NOMO-1 treated with dmso at 0.1 percent for 144 hours (cell line): ENCODE data around the gene RORC.
"Not testable (repeated sequence)": the region's sequence is repeated elsewhere in the genome, so short reads cannot be mapped to it uniquely, and the experiment has no call there.

Experiments used
- DNase-seq: peaks from one replicate; lab custom pipeline; 2025; ENCODE audit not compliant: unreplicated experiment; lab: John Stamatoyannopoulos, UW

The RORC gene

DNA sequence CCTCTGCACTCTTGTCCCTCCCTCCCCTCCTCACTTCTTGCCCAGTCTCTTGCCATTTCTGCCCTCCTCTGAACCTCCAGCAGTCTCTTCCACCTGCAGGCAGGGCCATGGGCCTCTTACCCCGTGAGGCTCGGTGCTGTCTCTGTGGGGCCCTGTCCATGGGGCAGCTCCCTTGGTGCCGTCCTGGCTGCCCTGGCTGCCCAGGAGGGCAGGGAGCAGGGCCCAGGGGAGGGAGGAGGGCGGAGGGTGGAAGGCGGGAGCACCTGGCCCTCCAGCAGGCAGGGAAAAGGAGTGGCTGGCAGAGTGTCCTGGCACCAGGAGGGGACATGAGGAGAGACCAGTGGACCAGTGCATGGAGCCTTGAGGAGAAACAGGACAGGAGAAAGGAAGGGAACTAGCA lies at the start of gene RORC:
TSS of gene RORC (minus strand) at position 198 of the 400 bp plus-strand sequence. CDS start at position 160, 38 bp downstream.
- no peak for DNase-seq

DNA sequence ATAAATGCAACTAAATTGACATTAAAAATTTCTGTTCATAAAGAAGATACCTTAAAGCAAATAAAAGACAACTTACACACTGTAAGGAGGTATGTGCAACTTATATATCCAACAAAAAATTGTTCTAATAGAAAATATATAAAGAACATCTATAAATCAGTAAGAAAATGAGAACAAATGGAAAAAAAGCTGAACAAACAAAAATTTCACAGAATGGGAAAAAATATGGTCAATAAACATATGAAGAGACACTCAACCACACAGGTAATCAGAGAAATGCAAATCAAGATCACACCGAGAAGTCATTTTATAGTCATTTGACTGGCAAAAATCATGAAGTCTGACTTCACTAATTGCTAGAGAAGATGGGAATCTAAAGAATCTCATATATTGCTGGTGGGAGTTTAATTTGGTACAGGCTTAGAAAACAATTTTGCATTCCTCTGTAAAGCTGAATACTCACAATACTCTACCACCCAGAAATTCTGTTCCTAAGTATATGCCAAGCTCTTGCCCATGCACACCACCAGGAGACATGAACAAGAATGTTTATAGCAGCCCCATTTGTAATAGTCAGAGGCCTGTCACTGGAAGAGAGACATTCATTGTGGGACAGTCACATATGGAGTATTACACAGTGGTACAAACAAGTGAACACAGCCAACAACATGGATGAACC lies 44.0 kb upstream of the RORC start:
- no peak for DNase-seq

DNA sequence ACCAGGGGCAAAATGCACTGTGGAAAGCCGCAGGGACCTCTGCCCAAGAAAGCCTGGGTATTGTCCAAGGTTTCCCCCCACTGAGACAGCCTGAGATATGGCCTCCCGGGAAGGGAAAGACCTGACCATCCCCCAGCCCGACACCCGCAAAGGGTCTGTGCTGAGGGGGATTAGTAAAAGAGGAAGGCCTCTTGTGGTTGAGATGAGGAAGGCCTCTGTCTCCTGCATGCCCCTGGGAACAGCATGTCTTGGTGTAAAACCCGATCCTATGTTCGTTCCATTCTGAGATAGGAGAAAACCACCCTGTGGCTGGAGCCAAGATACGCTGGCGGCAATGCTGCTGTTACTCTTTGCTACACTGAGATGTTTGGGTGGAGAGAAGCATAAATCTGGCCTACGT lies 41.2 kb upstream of the RORC start:
- DNase-seq, result not testable (repeated sequence)

DNA sequence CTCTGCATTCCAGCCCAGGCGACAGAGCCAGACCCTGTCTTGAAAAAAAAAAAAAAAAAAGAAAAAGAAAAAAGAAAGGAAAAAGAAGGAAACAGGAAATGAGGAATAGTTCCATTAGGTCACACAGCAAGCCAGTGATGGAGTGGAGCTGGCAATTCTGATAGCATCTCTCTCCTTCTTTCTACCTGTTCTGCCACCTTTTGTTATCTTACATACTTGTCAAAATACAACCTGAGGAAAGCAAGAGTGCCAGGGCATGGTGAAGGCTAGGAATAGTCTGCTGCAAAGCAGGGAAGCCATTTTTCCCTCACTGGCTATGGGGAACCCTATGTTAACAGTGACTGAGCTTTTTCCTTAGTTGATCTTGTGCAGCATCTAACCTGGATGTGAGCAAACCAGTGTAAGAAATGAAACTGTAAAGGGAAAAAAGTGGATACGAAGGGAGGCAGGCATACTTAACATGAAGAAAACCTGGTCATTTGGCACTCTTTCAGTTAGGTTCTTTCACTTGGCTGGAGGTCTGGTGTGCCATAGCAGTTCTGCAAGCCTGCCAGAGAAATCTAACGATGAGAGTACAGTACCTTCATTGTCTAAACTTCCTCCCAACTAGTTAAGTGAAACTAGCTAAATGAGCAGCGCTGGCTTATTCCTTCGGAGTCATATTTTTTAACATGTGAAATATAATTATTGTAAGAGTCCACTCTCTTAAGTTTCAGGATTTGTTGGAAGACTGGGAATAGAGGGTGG lies 39.9 kb upstream of the RORC start:
- DNase-seq, result no peak

DNA sequence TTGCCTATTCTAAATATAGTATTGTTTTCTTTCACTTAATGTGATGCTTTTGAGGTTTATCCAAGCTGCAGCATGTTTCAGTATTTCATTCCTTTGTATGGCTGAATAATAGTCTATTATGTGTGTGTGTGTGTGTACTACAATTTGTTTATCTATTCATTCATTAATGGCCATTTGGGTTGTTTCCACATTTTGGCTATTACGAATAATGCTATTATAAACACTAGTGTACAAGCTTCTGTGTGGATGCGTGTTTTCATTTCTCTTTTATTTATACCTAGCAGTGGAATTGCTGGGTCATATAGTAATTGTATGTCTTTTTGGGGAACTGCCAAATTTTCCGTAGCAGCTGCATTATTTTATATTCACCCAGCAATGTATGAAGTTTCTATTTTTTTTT lies 36.9 kb upstream of the RORC start:
- no peak for DNase-seq

DNA sequence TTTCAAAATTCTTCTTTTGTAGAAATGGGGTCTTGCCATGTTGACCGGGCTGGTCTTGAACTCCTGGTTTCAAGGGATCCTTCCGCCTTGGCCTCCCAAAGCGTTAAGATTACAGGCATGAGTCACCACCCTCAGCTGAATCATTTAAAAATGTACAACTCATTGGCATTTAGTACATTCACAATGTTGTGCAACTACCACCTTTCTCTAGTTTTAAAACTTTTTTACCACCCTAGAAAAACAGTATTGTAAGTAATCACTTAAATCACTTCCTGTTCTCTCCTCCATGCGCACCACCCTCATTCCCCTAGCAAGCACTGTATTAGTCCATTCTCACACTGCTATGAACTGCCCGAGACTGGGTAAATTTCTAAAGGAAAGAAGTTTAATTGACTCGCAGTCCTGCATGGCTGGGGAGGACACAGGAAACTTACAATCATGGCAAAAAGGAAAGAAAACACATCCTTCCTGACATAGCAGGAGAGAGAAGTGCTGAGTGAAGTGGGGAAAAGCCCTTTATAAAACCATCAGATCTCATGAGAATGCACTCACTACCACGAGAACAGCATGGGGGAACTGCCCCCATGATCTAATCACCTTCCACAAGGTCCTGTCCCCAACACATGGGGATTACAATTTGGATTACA lies 36.3 kb upstream of the RORC start:
- DNase-seq, result peak; percentile 66

DNA sequence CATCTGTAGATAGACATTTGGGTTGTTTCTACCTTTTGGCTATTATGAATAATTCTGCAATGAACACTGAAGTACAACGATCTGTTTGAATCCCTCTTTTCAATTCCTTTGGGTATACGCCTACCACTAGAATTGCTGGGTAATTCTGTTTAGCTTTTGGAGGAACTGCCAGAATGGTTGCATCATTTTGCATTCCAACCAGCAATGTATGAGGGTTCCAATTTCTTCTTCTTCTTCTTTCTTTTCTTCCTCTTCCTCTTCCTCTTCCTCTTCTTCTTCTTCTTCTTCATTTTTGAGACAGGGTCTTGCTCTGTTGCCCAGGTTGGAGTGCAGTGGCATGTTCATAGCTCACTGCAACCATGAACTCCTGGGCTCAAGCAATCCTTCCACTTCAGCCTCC lies 35.7 kb upstream of the RORC start:
- no peak for DNase-seq

- no peak for DNase-seq
Observed at GRCh38 chr1:151864411-151864810, 32.8 kb upstream of the RORC start.

DNA sequence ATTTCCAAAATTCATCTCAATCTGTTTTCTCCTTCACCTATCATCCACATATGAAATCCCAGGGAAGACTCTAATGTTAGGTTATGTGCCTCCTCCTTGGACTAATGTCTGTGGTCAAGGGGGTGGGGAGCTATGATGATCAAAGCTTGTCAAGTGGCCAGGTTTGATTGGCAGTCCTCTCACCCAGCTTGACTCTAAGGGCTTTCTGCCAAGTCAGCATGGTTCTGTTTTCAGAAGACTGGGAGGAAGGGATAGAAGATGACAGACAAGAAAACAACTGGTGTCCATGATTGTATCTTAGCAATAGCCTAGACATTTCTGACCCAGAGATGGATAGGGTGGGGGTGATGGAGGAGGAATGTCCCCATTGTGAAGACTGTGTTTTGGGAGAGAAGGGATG lies 31.0 kb upstream of the RORC start:
- no peak for DNase-seq

GRCh38 chr1:151860504-151861187 lies 29.0 kb upstream of the RORC start:
- DNase-seq, result no peak

DNA sequence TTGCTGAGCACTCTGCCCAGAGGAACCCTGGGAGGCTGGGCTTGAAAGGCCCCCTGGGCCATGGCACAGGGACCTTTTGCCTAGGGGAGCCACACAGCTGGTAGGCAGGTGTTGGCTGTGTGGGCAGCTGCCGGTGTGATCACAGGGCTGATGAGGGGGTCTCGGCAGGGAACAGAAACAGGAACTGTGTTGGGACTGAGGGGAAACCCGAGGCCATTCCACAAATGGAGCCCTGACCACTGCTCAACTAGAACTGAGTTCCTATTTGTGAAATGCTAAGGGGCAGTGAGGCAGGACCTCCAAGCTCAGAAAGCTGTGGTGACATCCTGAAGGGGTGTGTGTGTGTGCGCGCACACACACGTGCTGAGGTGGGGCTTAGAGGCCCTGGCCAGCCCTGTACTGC lies 28.3 kb upstream of the RORC start:
- no peak for DNase-seq

DNA sequence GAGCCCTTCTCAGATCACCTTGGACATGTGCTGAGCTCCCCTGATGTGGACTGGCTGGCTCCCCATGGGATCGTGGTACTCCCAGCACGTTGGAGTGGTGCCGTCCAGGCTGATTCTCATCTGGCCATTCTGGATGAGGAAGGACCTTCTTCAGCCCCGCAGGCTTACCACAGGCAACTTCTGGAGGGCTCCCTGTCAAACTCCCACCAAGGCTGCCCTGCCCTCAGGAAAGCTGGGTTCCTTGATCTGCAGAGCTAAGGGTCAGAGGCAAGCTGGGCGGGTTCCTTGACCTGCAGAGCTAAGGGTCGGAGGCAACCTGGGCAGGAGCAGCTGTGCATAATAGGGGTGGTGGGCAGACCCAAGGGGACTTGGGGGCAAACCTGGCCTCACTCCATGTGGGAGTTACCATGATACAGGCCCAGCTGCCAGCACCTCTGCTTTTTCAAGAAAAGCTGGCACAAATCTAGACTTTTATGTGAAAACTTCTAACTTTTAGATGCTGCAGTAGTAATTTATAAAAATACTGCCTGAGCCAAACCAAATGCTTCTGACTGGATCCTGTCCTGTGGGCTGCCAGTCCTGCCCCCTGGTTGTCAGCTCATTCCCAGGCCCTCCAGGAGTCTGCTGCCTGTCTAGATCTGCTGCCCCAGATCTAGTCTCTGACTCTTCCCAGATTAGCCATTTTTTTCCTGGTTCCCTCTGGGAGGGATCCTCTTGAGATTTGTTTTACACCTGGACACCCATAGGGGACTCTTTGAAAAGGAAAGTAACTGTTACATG lies 27.5 kb upstream of the RORC start:
- no peak for DNase-seq

- no peak for DNase-seq
Observed at GRCh38 chr1:151858030-151858746, 26.6 kb upstream of the RORC start.

DNA sequence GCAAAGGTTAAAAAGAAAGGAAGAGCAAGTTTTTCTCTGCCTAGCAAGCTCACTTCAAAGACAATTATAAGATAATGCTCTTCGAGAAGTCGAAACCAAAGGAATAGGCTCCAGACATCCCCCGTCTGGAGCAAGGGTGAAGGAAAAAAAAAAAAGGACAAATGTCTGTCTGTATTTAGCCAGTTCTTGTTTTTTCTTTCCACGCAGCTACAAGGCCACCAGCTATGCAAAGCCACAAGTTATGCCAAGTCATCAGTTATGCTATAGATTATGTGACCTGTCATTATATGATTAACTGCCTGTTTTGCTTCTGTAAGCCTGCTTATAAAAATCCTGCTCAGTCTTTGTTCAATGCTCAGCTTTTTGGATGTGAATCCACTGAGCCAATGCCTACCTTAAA lies 24.3 kb upstream of the RORC start:
- no peak for DNase-seq

- not testable (repeated sequence) for DNase-seq
Observed at GRCh38 chr1:151855516-151855915, 23.9 kb upstream of the RORC start.

- no peak for DNase-seq
Observed at GRCh38 chr1:151854658-151855057, 23.1 kb upstream of the RORC start.

DNA sequence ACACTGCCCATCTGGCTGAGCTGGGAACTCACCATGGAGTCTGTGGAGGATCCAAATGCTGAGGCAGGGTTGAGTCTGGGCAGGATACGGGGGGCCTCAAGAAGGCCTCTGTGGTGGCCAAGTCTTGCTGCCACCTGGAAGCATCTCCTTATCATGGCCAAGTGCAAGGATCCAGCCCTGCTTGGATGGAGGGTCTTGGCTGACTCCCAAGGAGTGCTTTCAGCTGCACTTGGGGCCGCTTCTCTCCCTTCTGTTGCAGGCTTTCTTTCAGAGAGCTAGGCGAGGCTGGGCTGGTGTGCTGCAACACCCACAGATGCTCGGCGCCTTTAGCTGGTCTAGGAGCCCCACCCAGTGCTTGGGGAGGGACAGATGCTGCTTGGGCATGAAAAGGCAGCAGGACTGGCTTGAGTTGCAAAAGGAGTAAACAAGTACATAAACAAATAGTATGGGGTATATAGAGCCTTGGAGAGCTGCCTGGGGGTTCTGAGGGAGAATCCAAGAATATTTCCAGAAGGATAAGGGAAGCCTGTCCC lies 21.9 kb upstream of the RORC start, which contains the start of gene THEM5:
TSS of gene THEM5 (minus strand) at position 302 of the 533 bp plus-strand sequence. CDS start at position 155, 147 bp downstream.
- no peak for DNase-seq

DNA sequence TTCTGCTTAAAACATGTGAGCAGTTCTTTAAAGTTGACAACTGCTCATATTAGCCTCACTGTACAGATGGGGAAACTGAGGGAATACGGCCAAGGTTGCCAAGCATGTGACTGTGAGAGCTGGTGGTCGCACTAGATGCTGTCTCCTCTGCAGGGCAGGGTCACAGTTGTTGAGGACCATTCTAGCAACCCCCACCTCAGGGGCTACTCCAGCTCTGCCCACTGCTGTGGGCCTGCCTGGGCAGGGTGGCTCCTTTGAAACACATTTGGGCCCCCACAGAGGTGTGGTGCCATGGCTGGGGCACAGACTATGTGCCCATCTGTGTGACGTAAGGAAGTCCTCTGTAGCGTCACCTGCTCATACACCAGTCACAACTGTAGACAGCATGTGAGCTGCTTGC lies 21.1 kb upstream of the RORC start:
- no peak for DNase-seq

DNA sequence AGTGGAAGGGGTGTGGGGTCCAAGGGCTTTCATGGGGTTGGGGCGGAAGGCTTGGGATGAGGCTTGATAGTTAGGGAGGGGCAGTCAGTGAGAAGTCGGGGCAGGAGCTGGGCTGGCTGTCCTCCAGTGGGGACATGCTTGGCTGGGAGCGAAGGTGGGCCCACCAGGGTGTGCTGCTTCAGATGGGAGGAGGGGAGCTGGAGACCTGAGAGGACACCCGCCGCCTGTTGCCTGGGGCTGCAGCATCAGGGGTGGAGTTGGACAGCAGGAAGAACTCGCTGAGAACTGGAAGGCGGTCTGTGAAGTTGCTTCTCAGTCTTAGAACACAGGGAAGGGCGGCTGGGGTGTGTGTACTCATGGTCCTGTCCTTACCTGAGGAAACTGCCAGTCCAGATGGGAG lies 20.3 kb upstream of the RORC start:
- no peak for DNase-seq

DNA sequence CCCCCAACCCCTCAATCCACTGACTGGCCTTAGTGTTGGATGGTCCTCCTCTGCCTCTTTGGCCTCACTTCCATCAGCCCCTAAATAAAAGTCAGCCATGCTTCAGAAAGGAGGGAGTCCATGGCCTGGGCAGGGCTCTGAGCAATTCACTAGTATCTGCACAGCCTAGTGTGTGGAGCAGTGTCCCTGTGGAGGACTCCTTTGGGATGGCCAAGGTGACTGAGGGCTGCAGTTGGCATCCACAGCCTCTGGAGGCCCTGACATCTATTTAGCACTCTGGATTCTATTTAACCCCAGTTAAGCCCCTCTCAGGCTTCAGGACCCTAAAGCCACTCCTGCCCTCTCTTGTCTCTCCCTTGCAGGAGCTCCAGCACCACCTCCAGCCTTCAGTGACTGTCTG lies 18.3 kb upstream of the RORC start:
- DNase-seq, result no peak
